HG02981 (cell line): ENCODE measurements around the gene CFAP299.

ENCODE experiments used
- ATAC-seq: cut with Tn5 transposase; IDR thresholded peaks from one replicate; pipeline ENCODE4 v1.9.1; 2021; ENCODE audit warnings: mild to moderate bottlenecking, moderate library complexity; ENCODE audit not compliant: unreplicated experiment

CFAP299 gene

GRCh38 chr4:80495865-80496264 lies 160.3 kb downstream of the CFAP299 start:
- no peak for ATAC-seq

DNA sequence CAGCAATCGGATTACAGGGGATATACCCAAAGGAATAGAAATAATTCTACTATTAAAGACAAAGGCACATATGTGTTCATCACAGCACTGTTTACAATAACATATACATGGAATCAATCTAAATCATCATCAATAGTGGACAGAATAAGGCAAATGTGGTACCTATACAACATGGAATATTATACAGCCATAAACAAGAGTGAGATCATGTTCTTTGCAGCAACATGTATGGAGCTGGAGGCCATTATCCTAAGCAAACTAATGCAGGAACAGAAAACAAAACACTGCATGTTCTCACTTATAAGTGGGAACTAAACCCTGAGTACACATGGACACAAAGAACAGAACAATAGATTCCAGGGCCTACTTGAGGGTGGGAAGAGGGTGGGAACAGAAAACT lies 163.2 kb downstream of the CFAP299 start:
- ATAC-seq, result no peak

DNA sequence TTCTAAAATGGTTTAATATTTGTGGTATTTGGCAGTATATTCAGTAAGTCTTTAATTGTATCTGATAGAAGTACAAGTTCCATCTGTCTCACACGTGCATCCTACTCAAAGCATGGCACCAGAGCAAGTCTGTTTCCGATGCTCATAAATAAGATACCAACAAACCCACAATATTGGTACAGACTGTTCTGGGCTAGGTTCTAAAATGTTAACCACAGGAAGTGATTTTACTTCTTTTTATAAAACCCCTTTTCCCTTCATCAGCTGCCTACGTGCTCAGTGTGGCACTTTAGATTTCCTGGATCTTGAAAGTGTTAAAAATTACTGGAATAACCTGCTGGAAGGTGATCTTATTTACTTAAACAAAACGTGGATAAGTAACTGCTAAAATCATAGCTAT lies 165.1 kb downstream of the CFAP299 start:
- ATAC-seq, result peak; percentile 56

DNA sequence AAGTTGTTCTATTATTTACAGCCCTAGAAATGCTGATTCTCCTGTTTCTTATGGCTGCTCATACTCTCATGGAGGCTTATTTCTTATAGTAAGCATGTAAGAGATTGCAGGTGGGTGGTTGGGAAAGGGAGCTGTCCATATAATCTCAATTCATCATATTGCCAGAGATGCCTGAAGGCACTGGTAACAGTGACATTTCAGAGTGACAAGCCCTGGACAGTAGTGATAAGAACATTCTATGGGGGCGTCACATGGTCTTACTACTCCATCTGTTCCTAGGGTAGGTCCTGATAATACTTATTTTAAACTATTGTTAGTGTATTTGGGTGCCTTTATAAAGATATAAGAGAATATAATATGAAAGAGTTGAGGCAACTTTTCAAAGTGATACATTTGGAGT lies 171.5 kb downstream of the CFAP299 start:
- no peak for ATAC-seq

- ATAC-seq, result peak; percentile 84
Observed at GRCh38 chr4:80507507-80507906, 172.0 kb downstream of the CFAP299 start.

DNA sequence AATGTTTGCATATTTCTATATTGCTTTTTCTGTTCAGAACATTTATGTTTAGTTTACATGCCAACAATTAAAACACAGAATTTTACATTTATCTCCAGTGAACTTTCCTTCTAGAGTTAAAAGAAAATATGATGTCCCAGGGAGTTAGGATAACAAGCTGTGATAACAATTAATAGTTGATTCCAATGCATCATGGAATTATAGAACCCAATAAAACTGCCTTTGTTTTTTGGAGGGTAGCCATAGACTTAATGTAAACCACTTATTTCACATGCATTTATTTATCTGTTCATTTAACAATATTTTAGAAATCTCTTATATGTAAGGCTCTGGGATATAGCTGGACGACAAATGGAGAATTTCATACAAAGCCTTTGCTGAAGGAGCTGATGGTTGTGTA lies 180.0 kb downstream of the CFAP299 start:
- no peak for ATAC-seq

GRCh38 chr4:80521438-80521837 lies 185.9 kb downstream of the CFAP299 start:
- ATAC-seq, result peak; percentile 84

- no peak for ATAC-seq
Observed at GRCh38 chr4:80526697-80527096, 191.2 kb downstream of the CFAP299 start.

DNA sequence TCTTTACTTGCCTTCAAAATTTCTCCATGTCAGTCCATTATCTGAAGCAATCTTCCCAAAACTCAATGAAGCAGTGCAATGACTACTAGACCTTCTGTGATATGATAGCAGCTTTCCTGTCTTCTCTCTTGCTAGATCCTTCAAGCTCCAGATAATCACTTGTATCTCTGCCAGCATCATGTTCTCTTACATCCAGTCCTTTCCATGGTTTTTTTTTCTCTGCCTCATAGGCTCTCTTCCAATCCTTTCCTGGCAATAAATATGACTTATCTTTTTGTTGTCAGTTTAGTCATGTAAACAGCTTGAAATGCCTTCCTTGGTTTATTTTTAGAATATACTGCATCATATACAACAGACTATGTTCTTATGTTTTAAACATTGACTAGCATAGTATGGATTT lies 193.5 kb downstream of the CFAP299 start:
- no peak for ATAC-seq

GRCh38 chr4:80532674-80533333 lies 197.3 kb downstream of the CFAP299 start:
- no peak for ATAC-seq

- no peak for ATAC-seq
Observed at GRCh38 chr4:80535551-80535950, 200.0 kb downstream of the CFAP299 start.

DNA sequence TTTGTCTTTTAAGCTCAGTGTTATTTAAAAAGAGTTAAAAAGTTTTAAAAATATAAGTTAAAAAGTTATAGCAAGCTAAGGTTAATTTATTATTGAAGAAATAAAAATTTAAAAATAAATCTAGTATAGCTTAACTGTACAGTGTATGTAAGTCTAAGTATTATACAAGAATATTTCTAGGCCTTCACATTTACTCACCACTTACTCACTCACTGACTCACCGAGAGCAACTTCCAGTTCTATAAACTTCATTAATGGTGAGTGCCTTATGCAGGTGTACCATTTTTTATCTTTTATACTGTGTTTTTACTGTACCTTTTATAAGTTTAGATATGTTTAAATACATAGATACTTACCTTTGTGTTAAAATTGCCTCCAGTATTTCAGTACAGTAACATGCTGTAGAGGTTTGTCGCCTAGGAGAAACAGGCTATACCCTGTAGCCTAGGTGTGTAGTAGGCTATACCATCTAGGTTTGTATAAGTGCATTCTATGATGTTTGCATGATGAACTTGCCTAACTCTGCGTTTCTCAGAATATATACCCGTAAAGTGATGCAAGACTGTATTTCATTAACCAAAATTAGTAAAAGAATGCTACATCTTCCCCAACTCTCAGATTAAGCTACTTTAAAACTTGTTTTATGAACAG lies 202.9 kb downstream of the CFAP299 start:
- no peak for ATAC-seq

DNA sequence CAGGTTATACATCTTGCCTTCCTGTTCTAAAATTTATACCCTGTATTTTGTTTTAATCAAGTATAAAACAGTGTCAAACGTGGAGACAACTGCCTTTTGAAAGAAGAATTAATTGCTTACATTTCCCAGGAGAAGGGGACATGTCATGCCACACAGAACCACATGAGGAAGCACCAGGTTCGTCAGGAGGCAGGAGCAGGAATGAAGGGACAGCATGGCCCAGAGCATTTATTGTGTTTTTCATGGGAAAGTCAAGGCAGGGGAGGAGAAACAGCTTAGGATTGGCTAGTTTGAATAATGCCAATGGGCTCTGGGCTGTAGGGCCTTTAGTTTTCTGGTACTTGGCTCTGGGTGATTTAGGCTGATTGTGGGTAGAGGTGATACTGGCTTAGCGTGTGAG lies 203.7 kb downstream of the CFAP299 start:
- no peak for ATAC-seq

- ATAC-seq, result no peak
Observed at GRCh38 chr4:80540349-80540748, 204.8 kb downstream of the CFAP299 start.

- ATAC-seq, result peak; percentile 97
Observed at GRCh38 chr4:80540785-80541469, 205.4 kb downstream of the CFAP299 start.

DNA sequence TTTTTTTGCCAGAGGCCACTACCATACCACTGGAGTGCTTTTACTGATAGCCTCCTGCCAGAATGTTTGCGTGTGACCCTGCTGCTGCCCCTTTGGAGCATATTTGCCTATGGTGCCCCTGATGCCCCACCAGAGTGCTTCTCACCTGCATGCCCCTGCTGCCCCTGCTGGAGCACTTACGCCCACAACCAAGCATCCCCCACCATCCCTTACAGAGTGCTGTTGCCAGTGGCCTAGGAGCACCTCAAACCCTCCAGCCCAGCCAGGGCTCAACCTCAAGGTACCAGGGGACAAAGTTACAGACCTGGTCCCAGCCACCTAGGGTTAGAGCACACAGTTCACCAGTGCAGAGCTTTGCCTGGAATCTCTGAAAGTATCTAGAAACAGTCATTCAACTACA lies 207.2 kb downstream of the CFAP299 start:
- ATAC-seq, result no peak

GRCh38 chr4:80560337-80560736 lies 224.8 kb downstream of the CFAP299 start:
- no peak for ATAC-seq

GRCh38 chr4:80566203-80566872 lies 230.8 kb downstream of the CFAP299 start:
- no peak for ATAC-seq

- no peak for ATAC-seq
Observed at GRCh38 chr4:80568891-80569290, 233.4 kb downstream of the CFAP299 start.

- ATAC-seq, result no peak
Observed at GRCh38 chr4:80576796-80577195, 241.3 kb downstream of the CFAP299 start.

- ATAC-seq, result no peak
Observed at GRCh38 chr4:80578001-80578400, 242.5 kb downstream of the CFAP299 start.

- ATAC-seq, result no peak
Observed at GRCh38 chr4:80585542-80585941, 250.0 kb downstream of the CFAP299 start.
